ENCODE results near the gene MAP4K3. TPM values are rescaled to one million over a fixed set of nuclear protein-coding genes. Genes with fewer than 3 reads are reported as not detected.
A peak's percentile ranks its signal among the peaks of the same experiment; 100 is the strongest.

Gene MAP4K3
- total and polyA plus RNA-seq, 7 donors: 8.0 to 96.8 (median 72.1) TPM

GRCh38 chr2:39475006-39475405 lies 37.9 kb upstream of the MAP4K3 start:
- Histone ChIP-seq H3K9me3 (no peaks in the 10 kb centered on the region), H3K4me1 (peaks cover 0 to 9% (median 6%) of the 10 kb centered on the region in 4 donors), H3K4me3 (no peak overlapping the region), H3K36me3 (no peaks in the 10 kb centered on the region), H3K27me3 (no peaks in the 10 kb centered on the region), H3K27ac (no peak overlapping the region)
- no peak for DNase-seq
- intact Hi-C loops (cut with DNase I): no loop called here
- TF ChIP-seq EP300 (IDR thresholded peaks at IDR 0.05): no peak
- TF ChIP-seq POLR2A (IDR thresholded peaks at IDR 0.05): no peak
- no peak for TF ChIP-seq POLR2AphosphoS5 (IDR thresholded peaks at IDR 0.05)
- TF ChIP-seq CTCF (IDR thresholded peaks at IDR 0.05): no peak
- WGBS, 2 donors: 97 to 98% methylated on average over 4 of the region's 4 CpGs

- no peak for TF ChIP-seq POLR2AphosphoS5 (IDR thresholded peaks at IDR 0.05)
- TF ChIP-seq EP300 (IDR thresholded peaks at IDR 0.05): no peak
- TF ChIP-seq POLR2A (IDR thresholded peaks at IDR 0.05): no peak
- no peak for TF ChIP-seq CTCF (IDR thresholded peaks at IDR 0.05)
- WGBS, 2 donors: 93 to 98% methylated on average over 3 of the region's 3 CpGs
- Histone ChIP-seq H3K27me3 (no peaks in the 10 kb centered on the region), H3K36me3 (no peaks in the 10 kb centered on the region), H3K4me3 (no peak overlapping the region), H3K9me3 (no peaks in the 10 kb centered on the region), H3K27ac (peak overlapping the region in 3 of 4 donors; percentile 71 to 79 (median 78)), H3K4me1 (peaks cover 0 to 37% (median 32%) of the 10 kb centered on the region in 4 donors)
- intact Hi-C loops (cut with DNase I): no loop called here
- no peak for DNase-seq
Measured at GRCh38 chr2:39470580-39470979, 33.5 kb upstream of the MAP4K3 start.

GRCh38 chr2:39469807-39470206 lies 32.7 kb upstream of the MAP4K3 start:
- TF ChIP-seq POLR2A (IDR thresholded peaks at IDR 0.05): no peak
- TF ChIP-seq EP300 (IDR thresholded peaks at IDR 0.05): no peak
- TF ChIP-seq CTCF (IDR thresholded peaks at IDR 0.05): no peak
- TF ChIP-seq POLR2AphosphoS5 (IDR thresholded peaks at IDR 0.05): no peak
- no peak for DNase-seq
- intact Hi-C loops (cut with DNase I): no loop called here
- Histone ChIP-seq H3K4me3 (no peak overlapping the region), H3K9me3 (no peaks in the 10 kb centered on the region), H3K27me3 (no peaks in the 10 kb centered on the region), H3K27ac (peak overlapping the region; percentile 60 to 79 (median 74)), H3K36me3 (no peaks in the 10 kb centered on the region), H3K4me1 (peaks cover 0 to 37% (median 32%) of the 10 kb centered on the region in 4 donors)
- 40 to 51% methylated on average over 3 of the region's 3 CpGs for WGBS, 2 donors

- TF ChIP-seq POLR2A (IDR thresholded peaks at IDR 0.05) (no peak), POLR2AphosphoS5 (IDR thresholded peaks at IDR 0.05) (peak in 1 of 4 donors; percentile 17)
- Histone ChIP-seq H3K27ac (peak overlapping the region; percentile 60 to 79 (median 74)), H3K9me3 (no peaks in the 10 kb centered on the region), H3K27me3 (no peaks in the 10 kb centered on the region), H3K36me3 (no peaks in the 10 kb centered on the region), H3K4me3 (no peak overlapping the region), H3K4me1 (peaks cover 0 to 37% (median 32%) of the 10 kb centered on the region in 4 donors)
- no peak for DNase-seq
- intact Hi-C loops (cut with DNase I): no loop called here
- WGBS, 2 donors: 90 to 93% methylated on average over 4 of the region's 4 CpGs
Measured at GRCh38 chr2:39468579-39469451, 31.7 kb upstream of the MAP4K3 start.

- H3K36me3 ChIP-seq: no peaks in the 10 kb centered on the region
- H3K27me3 ChIP-seq: no peaks in the 10 kb centered on the region
- WGBS, 2 donors: 97% methylated on average over 6 of the region's 6 CpGs
- H3K27ac ChIP-seq: no peak overlapping the region
- H3K9me3 ChIP-seq: no peaks in the 10 kb centered on the region
- no peak overlapping the region for H3K4me3 ChIP-seq
- H3K4me1 ChIP-seq: peaks cover 0 to 37% (median 32%) of the 10 kb centered on the region in 4 donors
- intact Hi-C loops (cut with DNase I): no loop called here
- DNase-seq: no peak
- TF ChIP-seq POLR2AphosphoS5 (IDR thresholded peaks at IDR 0.05): no peak
- no peak for TF ChIP-seq EP300 (IDR thresholded peaks at IDR 0.05)
- TF ChIP-seq POLR2A (IDR thresholded peaks at IDR 0.05): no peak
- no peak for TF ChIP-seq CTCF (IDR thresholded peaks at IDR 0.05)
Measured at GRCh38 chr2:39466311-39466710, 29.2 kb upstream of the MAP4K3 start.
